Spleen (tissue), 7 donors: Measurements from ENCODE around the gene EPHB1.

Experiments
- POLR2A ChIP-seq, 3 donors: fragments of 450-650 bp; IDR thresholded peaks; one replicate each; pipeline ENCODE4 v1.5.1; 2017; ENCODE audit warnings: antibody characterized with exemption in 3 of 3, mild to moderate bottlenecking in 1 of 3
- POLR2AphosphoS5 ChIP-seq, 3 donors: sonication (generic); formaldehyde crosslinking; IDR thresholded peaks; one replicate each; pipeline ENCODE4 v1.5.1; 2017; ENCODE audit warnings: antibody characterized with exemption in 3 of 3
- TF ChIP-seq, protein P1 (sequence below), 11 experiments: fragments of 200-600 bp in 7 of 11; fragments of 450-650 bp in 4 of 11; sonication (generic) in 4 of 11; IDR thresholded peaks in 8 of 11; conservative IDR thresholded peaks in 3 of 11; 1 replicate in 7 of 11; 2 replicates in 4 of 11; pipeline versions ENCODE4 v1.4.0 to v1.8.0; 2016 to 2021; ENCODE audit warnings: antibody characterized with exemption in 11 of 11, inconsistent platforms in 4 of 11, mild to moderate bottlenecking in 1 of 11
- donor health status: DM: no; HTN: no; CAD: no; lungs with moderate emphysema.
- donor health status: DM: no; HTN: no; CAD: no.
- donor health status: DM: no; HTN: no; CAD: no.

DNA sequence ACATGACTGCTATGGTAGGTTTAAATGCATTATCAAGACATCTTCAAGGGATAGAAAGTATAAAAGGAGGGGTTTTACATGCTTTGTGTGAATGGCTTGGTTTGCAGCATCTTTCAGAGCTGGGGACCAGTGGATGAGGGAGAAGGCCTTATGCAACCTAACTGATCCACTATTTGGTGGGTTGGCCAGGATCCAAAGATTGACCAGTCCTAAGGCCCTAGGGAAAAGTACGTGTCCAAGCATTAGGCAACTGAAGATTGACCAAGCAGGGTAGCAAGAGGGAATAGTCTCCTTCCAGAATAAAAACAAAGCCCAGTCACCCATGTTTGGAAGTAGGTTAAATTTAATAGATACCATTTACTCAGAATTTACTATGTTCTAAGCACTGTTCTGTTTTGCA is 509.3 kb downstream of the EPHB1 start:
- TF ChIP-seq, protein P1, sequence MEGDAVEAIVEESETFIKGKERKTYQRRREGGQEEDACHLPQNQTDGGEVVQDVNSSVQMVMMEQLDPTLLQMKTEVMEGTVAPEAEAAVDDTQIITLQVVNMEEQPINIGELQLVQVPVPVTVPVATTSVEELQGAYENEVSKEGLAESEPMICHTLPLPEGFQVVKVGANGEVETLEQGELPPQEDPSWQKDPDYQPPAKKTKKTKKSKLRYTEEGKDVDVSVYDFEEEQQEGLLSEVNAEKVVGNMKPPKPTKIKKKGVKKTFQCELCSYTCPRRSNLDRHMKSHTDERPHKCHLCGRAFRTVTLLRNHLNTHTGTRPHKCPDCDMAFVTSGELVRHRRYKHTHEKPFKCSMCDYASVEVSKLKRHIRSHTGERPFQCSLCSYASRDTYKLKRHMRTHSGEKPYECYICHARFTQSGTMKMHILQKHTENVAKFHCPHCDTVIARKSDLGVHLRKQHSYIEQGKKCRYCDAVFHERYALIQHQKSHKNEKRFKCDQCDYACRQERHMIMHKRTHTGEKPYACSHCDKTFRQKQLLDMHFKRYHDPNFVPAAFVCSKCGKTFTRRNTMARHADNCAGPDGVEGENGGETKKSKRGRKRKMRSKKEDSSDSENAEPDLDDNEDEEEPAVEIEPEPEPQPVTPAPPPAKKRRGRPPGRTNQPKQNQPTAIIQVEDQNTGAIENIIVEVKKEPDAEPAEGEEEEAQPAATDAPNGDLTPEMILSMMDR (IDR thresholded peaks at IDR 0.05 in 8 of 11, conservative IDR thresholded peaks at IDR 0.05 in 3 of 11), result no peak
- no peak for TF ChIP-seq POLR2A (IDR thresholded peaks at IDR 0.05)
- TF ChIP-seq POLR2AphosphoS5 (IDR thresholded peaks at IDR 0.05), result no peak
